COR-L47 (cell line): ENCODE results near the gene TNIP1.

Source experiments
- DNase-seq: peaks from one replicate; lab custom pipeline; 2025; lab: John Stamatoyannopoulos, UW

The TNIP1 gene

DNA sequence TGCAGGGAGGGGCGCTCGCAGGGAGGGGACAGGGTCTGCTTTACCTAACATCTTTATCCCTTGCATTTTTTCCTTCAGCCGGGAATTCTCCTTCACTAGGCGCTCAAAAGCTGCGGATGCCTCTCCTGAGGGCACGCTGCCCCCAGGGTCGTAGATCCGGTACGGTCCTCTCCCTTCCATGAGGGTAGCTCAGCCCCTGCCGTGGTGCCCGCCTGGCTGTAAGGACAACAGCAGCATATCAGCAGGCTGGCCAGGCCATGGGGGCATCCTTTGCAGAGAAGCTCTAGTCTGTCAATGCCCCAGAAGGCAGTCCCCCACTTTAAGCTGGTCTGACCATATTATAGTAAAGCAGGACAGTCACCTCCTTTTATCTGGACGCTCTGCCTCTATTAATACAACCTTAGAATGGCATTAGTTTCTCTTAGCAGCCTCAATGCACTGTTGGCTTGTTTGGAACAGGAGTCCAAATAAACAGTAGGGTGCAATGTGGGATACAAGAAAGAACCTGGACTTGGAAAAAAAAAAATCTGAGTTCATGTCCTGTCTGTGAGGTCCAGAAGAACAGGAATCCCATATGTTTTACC, 15.8 kb downstream of the TNIP1 start:
- DNase-seq, result no peak

DNA sequence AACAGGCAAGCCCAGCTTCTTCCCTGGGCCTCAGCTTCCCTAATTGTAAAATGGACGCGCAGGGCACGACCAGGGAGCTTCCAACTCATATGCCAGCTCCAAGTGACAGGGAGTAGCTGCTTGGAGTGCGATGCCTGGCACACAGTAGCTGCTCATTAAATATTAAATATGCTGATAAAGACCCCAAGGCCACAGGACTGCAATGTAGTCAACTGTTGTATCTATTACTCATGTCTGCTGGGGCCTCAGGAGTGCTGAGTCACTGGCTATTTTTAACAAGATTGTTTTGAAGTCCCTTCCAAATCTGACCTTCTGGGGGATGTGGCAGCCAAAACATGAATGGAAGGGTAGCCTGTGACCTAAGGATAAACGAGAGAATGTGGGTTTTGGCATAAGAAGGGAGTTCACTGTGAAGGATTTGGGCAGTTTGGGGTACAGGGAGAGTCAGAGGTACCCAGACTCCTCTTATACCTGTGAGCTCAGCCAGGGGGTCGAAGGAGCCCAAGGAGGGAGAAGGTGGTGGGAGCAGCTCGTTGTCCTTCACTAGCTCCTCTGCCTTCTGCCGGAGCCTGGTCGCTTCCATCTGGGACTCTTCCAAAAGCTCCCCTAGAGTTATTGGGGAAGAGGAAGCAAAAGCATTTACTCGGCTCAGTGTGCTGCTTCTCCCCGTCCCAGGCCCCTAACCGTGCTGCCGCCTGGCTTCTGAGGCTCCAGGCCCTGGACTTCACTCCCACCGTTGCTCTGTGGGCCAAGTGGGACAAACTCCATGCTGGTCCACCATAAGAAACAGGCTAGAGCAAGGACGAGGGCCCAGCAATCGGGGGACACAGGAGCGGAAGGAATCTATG, 17.5 kb downstream of the TNIP1 start:
- no peak for DNase-seq

DNA sequence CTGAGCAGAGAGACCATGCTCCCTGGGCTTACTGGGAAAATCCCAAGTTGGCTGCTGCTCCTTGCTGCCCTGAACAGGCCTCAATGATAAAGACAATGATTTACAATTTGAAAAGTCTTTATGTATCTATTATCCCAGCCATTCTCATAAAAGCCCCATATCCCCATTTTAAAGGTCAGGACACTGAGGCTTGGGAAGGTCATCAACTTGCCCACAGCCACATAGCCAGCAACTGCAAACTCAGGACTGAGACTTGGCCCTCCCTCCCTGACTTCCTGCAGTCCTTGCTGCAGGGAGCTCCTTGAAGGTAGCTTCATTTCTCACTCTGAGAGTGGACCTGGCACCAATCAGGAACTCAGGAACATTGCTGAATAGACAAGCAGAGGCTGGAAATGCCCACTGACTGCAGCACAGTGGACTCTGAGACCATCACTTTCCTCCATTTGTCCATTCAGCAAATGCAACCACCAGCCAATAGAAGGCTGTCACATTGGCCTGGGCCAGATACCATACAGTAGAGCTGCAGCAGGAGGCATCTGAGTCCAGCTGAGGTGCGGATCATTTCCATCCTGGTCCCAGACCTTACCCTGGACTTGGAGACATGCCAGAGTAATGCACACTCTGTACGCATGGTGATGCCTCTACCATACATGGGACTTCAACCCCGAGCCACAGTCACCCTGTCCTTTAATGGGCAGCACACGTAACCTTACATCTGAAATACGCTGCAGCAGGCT, 18.3 kb downstream of the TNIP1 start:
- DNase-seq, result no peak

DNA sequence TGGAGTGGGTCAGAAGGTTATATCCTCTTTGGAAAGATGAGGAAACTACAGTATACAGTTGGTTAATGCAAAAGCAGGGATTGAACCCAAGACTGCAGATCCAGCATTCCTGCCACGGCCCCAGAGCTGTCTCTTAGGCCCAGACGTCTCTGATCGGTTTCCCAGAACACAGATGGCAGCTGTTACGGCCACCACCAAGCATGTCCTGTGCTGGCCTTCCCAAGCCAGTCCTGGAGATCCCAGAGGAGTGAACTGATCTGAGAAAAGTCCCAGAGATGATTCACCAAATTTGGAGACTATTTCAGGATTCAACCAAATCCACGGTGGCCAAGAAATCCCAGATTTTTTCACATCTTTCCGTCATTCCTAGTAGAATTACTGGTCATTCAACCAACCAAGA, 20.1 kb downstream of the TNIP1 start:
- DNase-seq, result no peak

DNA sequence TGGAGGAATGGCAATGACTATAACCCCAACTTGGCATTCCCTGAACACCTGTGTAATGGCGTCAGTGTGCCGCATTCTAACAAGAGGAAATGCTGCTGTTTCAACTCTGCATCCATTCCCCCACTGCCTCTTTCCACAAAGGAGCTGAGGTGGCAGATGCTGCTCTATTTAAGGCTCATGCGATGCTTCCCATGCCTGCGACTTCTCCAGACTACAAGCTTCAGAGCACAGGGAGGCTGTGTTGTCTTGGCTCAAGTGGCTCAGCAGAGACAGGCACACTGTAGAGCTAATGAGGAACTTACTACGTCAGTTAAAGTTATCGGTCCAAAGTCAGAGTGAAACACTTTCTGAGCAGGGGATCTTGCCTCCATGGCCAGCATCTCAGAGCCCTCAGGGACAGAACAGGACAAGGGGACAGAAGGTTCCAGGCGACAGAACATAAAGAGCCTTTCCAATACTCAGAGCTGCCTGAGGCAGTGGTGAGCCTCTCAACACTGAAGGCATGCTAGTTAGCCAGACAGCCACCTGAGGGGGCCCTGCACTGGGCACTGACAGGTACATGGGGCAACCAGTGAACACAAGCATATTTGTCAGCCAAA, 21.8 kb downstream of the TNIP1 start:
- DNase-seq, result no peak

DNA sequence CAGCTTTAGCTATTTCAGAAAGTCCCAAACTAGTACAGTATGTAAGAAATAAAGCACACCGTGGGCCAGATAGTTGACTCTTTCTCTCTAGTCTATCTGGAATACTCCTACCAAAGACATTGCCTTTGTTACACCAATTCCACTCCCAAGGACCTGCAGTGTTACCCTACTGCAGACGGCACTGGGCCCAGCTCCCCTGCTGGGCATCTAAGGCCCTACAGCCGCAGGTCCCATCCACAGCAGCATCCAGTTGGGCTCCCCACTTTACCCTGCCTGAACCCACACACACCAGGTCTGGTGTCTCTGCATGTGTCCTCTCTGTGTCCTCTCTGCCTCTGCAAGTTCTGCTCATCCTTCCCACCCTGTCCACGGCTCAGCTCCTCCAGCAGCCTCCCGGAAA, 22.5 kb downstream of the TNIP1 start:
- no peak for DNase-seq

DNA sequence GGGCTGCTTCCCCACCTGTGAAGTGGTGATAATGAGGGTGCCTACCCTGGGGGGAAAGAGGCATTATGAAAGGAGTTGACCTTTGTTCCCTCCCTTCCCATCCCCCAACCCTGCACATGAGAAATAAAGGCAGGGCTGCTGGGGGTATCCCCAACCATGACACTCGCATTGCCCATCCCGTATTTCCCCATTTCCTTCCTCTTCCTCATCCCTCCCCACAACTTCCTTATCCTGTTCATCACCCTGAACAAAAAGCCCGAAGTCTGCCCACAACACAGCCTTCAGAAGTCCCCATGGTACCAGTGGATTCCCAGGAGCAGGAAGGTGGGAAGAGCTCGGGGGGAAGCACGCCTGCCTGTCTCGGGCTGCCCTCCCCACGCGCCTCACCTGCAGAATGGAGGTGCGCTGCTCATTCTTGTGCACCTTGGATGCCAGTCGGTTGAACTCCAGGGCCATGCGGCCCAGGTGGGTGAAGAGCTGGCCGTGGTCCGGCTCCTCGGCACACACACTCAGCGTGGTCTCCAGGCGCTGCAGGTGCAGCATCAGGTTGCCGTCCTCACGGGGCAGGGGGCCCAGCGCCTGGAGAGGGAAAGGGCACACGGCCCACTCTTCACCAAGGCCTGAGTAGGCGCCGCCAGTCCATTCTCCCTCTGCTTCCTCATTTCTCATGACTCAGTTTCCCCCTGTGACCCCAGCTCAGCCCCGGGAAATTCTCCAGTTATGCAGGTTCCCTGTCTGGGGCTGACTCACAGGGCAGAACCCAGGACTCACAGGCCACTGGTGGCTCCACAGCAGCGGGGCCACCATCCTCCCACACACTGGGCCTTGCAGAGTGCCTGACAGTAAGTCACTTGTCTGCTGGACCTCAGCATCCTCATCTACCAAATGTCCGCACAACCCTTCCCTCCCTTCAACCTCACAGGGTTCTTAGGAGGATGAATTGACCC, 24.2 kb downstream of the TNIP1 start:
- DNase-seq, result no peak

DNA sequence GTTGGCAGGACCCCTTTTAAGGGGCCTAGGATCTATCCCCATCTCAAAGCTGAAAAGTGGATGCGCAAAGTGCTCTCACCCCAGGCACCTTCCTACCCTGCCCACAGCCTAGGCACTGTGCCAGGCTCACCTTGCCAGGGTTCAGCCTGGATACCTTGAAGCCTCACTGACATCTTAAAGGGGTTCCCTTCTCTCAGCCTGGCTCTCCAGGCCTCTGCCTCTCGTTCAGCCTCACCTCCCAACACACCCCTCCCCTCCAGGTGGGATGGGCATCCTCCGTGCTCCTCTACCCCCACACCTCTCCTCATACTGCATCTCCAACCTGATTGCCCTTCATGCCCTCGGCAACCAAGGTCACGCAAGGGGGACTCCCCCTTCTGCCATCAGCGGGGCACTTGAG, 25.5 kb downstream of the TNIP1 start:
- no peak for DNase-seq

DNA sequence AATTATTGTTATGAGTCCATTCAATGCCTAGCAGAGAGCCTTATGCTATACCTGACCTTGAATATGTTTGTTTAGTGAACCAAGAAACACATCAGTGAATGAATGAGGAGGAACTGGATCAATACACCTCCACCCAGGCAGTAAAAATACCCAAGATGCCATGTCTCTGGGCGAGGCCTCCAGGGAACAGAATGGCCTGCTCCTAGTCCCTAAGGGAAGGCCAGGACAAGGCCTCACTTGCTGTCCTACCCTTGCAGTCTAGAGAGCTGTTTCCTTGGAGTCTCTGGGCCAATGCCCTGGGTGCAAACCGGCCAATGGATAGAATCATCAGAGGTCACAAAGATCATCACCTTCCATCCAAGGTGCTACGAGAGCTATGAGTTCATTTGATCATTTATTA, 26.1 kb downstream of the TNIP1 start:
- no peak for DNase-seq

DNA sequence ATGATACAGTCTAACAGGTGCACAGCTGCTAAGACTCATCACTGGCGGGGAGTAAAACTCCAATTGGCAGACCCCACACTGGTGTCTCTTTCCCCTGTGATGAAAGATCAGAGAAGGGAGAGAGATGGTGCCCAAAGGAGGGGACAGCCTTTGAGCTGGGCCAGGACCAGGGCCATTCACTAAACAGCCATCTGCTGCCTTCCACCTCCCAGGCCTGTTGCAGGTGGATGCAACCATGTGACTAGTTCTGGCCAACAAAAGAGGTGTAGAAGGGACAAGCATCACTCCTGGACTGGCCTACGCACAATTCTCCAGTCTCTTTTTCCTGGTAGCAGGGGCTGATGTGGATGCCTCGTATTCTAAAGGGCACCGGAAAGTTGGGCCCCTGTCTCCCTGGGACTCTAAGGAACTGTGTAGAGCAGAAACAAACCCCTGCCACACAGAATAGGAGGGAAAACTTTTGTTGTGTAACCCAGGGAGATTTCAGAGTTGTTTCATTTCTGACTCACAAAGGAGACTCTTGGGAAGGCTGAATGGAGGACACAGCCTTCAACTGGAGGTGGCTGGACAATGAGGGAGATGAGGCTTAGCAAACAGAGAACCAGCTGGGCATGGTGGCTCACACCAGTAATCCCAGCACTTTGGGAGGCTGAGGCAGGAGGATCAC, 26.9 kb downstream of the TNIP1 start:
- DNase-seq, result no peak

DNA sequence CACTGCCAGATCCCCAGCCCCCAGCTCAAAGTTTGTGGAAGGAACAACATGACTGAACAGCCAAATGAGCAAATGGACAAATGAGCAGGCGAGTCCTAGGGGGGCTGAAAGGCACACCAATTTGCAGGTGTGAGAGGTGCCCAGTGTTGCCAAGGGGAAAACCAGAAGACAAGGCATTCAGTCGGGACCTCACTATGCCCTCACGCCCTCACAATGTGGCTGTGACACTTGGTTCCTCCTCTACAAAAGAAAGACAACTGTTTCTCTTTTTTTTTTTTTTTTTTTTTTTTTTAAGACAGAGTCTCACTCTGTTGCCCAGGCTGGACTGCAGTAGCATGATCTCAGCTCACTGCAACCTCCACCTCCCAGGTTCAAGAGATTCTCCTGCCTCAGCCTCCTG, 28.0 kb downstream of the TNIP1 start:
- no peak for DNase-seq

DNA sequence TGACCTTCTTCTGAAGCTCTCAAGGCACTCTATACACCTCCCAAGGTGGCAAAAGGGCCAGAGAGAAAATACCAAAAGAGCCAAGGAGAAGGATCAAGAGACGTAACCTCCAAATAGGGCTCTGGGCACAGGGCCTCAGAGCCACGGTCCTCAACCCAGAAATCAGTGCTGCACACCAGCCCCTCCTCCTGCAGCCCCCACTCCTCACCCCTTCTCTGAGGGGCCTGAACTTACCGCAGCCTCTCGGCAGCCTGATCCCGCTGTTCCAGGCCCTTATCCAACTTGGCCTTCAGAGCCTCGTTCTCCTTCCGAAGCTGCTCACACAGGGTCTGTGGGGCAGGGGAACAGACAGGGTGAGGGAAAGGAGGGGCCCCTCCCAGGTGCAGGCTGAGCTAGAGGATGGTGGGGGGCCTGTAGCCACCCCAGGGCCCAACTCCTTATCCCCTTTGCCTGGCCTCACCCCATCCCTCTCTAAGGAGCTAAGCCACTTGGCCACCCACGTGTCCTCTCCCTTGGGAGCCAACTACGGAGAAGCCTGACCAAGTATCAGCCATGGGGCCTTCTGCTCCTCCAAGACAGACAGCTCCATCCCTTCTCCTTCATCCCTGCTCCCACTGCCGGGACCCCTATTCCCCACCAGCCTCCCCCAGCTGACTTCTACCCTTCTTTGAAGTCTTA, 28.8 kb downstream of the TNIP1 start:
- no peak for DNase-seq

DNA sequence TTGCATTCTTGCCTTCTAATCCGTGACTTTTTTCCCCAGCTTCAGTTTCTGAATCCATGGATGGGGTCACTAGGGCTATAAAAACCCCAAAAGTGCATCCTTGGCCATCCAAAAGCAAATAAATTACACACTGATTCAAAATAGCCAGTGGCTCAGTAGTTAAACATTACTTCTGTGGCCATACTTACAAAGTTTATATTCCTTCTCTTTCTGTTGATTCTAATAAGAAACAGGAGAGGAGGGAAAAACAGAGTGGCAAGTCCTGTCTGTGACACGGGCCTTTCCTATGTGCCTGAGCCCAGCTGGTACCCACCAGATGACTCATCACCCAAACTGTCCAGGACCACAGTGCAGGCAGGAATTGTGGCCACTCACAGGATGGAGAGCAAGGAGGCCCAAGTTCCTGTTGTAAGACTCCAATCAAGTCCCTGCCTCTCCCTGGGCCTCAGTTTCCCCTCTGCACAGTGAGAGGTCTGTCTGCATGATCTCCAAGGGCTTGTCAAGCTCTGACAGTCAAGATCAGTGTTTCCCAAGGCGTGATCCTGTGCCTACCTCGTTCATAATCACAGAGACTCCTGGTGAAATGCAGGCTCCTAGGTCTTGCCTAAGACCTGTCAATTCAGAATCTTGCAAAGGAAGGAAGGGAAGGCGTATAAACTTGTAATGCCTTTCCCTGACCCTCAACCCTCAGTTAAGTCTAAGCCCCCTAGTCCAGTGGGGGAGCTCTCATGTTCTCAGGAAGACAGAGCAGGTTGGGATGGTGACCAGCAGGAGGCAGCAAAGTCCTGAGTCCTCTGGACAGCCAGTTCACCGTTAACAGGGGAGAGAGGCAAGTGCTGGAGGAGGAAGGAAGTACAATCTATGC, 29.5 kb downstream of the TNIP1 start:
- DNase-seq, result peak; percentile 59

DNA sequence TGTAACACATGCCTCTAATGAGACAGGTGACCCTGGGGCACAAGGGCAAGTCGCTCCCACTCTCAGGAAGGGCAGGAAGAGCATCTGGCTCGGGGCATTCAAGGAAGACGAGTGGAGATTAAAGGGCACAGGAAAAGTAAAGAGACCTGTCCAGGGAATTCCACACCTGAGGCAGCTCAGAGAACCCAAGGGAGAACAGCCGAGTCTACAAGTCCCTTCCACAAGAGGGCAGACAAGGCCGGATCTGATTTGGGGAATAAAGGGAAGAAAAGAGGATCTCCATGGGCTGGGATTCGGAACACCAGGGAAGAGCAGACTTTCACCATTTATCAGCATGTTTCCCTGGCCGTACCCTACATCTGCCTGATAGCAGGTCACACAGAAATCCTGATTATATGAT, 32.3 kb downstream of the TNIP1 start:
- DNase-seq, result no peak

DNA sequence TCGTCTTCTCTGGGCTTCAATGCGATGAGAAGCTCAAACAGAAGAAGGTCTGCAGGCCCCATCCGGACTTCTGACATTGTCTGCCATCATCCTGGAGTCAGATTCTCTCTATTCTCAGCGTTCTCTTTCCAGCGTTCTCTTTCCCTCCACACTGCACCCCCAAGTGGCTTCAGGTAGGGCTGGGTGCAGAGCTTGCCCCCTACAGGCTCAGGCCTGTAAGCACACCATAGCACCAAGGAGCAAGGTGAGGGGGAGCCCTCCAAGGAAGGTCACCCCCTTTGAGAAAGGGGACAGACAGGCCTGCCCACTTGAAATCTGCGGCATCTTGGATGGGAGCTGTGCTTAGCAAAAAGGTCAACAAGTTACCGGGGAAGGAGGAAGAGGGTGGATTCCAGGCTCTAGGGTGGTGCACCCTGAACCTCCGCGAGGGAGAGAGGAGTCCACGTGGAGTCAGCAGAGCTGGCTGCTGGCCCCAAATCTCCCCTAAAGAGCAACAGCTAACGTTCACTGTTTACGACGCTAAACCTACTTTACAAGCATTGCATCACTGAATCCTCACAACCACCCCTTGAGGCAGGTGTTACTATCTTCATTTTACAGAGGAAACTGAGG, 32.9 kb downstream of the TNIP1 start:
- DNase-seq, result peak; percentile 23

DNA sequence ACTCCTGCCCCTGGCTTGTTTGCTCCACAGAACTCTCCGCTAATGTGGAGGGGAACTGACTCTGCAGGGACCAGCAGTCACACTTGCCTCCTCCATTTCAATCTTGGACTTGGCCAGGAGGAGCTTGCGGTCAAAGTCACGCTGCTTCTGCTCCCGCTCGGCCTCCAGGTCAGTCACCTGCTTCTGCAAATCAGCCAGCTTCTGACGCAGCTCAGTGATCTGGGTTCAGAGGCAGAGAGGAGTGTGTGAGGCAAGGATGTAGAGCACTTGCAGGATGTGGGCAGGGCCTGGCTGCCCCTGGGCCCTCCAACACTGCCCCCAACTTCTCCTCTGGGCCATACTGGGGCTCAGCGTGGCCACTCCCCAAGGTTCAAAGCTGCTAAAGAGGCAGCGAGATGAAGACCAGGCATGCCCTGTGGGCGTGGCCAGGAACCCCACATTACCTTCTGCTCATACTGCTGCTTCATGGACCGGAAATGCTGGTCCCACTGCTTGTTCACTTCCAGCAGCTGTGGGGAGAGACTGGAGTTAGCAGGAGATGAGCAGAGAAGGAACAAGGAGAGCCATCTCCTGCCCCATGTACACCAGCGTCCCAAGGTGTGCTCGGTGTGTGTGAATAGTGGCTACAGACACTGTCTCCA, 38.3 kb downstream of the TNIP1 start:
- DNase-seq, result no peak

DNA sequence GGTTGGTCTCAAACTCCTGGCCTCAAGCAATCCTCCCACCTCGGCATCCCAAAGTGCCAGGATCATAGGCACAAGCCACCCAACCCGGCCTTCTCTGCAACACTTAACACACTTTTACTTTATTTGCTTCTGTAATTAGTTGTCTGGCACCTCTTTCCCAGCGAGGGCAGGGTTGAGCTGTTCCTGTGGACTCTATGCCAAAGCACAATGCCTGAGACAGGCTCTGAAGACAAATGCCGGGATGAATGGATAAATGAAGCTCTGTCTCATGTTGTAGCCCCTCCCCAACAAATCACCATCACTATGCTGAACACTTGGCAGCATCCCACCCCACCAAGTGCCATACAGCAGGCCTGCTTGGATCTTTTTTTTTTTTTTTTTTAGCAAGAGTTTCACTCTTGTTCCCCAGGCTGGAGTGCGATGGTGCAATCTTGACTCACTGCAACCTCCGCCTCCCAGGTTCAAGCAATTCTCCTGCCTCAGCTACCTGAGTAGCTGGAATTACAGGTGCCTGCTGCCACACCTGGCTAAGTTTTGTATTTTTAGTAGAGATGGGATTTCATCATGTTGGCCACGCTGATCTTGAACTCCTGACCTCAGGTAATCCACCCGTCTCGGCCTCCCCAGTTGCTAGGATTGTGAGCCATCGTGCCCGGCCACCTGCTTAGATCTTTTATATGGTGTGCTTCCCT, 39.1 kb downstream of the TNIP1 start:
- DNase-seq, result no peak

DNA sequence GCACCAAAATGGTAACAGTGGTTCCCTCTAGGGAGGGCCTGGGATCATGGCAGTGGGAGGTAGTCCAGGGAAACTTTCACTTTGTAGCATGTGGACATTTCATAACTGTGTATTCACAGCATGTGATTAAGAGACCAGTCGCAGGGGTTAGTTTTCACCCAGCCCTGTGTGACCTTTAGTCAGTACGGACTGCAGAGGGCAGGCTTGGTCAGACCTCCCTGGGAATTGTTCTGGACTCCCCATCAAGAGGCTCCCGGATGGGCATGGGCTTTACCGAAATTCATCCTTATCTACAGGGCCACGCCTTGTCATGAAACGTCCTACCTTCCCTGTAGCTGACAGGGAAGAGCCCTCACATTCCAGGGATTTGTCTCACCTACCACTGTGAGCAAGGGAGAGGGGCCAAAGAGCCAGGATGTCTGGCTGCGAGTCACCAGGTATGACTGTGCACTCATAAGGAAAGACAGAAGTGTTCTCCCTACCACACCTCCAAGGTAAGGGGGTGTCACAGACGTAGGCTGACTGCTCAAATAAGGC, 40.6 kb downstream of the TNIP1 start:
- DNase-seq, result no peak
